Stimulated activated CD4-positive, alpha-beta T cell treated with anti-CD3 and anti-CD28 coated beads, Interleukin-12 subunit alpha, Interleukin-12 subunit beta, amount 100 ng/mL, for 48 hours (primary cell): ENCODE measurements around the gene GADL1.

ENCODE experiments used
- DNase-seq, 3 donors: peaks; one replicate each; pipeline ENCODE4 v3.0.0-alpha.2; 2020; ENCODE audit warnings: low read depth in 2 of 3, low spot score in 1 of 3

The GADL1 gene

GRCh38 chr3:30760737-30761136 lies 133.7 kb downstream of the GADL1 start:
- DNase-seq: no peak

GRCh38 chr3:30760040-30760695 lies 134.3 kb downstream of the GADL1 start:
- no peak for DNase-seq

- DNase-seq: no peak
Observed at GRCh38 chr3:30756218-30756617, 138.2 kb downstream of the GADL1 start.

GRCh38 chr3:30754426-30754825 lies 140.0 kb downstream of the GADL1 start:
- DNase-seq: no peak

- no peak for DNase-seq
Observed at GRCh38 chr3:30753766-30754165, 140.7 kb downstream of the GADL1 start.

GRCh38 chr3:30752970-30753369 lies 141.5 kb downstream of the GADL1 start:
- DNase-seq: peak in 1 of 3 donors; percentile 2

- DNase-seq: no peak
Observed at GRCh38 chr3:30752491-30752890, 142.0 kb downstream of the GADL1 start.

- peak; percentile 27 to 50 (median 44) for DNase-seq
Observed at GRCh38 chr3:30751610-30752299, 142.7 kb downstream of the GADL1 start.

GRCh38 chr3:30750967-30751366 lies 143.5 kb downstream of the GADL1 start:
- DNase-seq: no peak

- no peak for DNase-seq
Observed at GRCh38 chr3:30749230-30749629, 145.2 kb downstream of the GADL1 start.

GRCh38 chr3:30747771-30748281 lies 146.6 kb downstream of the GADL1 start:
- DNase-seq: no peak

- no peak for DNase-seq
Observed at GRCh38 chr3:30743641-30744317, 150.7 kb downstream of the GADL1 start.

- no peak for DNase-seq
Observed at GRCh38 chr3:30742796-30743619, 151.5 kb downstream of the GADL1 start.

GRCh38 chr3:30741889-30742288 lies 152.6 kb downstream of the GADL1 start:
- no peak for DNase-seq

GRCh38 chr3:30738605-30739004 lies 155.9 kb downstream of the GADL1 start:
- DNase-seq: no peak

- DNase-seq: no peak
Observed at GRCh38 chr3:30737743-30738499, 156.5 kb downstream of the GADL1 start.

- no peak for DNase-seq
Observed at GRCh38 chr3:30733696-30734095, 160.8 kb downstream of the GADL1 start.

- DNase-seq: no peak
Observed at GRCh38 chr3:30733209-30733608, 161.3 kb downstream of the GADL1 start.

- DNase-seq: no peak
Observed at GRCh38 chr3:30730967-30731366, 163.5 kb downstream of the GADL1 start.

GRCh38 chr3:30729936-30730335 lies 164.5 kb downstream of the GADL1 start:
- DNase-seq: no peak
